GM10248 (cell line): ENCODE results near the gene ZNF26.

Source experiments
- CTCF ChIA-PET: fragments of 300-600 bp; sonication (Branson Sonifier 250); formaldehyde crosslinking; extraction: SDS; loops from one replicate; lab custom pipeline; 2021; ENCODE audit warnings: antibody characterized with exemption; lab: Yijun Ruan, JAX
- POLR2A ChIA-PET: fragments of 350-650 bp; sonication (Branson Sonifier 250); formaldehyde crosslinking; extraction: SDS; loops from one replicate; lab custom pipeline; 2020; ENCODE audit warnings: antibody characterized with exemption; lab: Yijun Ruan, JAX
- DNase-seq: peaks from one replicate; pipeline ENCODE4 v3.0.0; 2012; ENCODE audit errors: extremely low spot score
- CTCF ChIP-seq: IDR thresholded peaks from 2 replicates; pipeline ENCODE4 v1.5.1; 2012; ENCODE audit warnings: mild to moderate bottlenecking, low read depth; ENCODE audit errors: extremely low read depth, missing control alignments, control extremely low read depth

The ZNF26 gene

GRCh38 chr12:132951649-132952048, 34.5 kb upstream of the ZNF26 start:
- no peak for TF ChIP-seq CTCF
- no peak for DNase-seq
- ChIA-PET POLR2A (no interaction called here), CTCF (no interaction called here)

- CTCF ChIA-PET, result interaction anchor here (1.1 to 1.3 kb wide), 2 partner anchors 18 to 32 kb away, joined by 3 to 4 read pairs; no protein-coding TSS in a partner anchor
- POLR2A ChIA-PET, result interaction anchor here (0.6 kb wide), 1 partner anchor 106 kb away, joined by 4 read pairs; no protein-coding TSS in a partner anchor
- DNase-seq, result no peak
- no peak for TF ChIP-seq CTCF
These were observed 33.6 kb upstream of the ZNF26 start for GRCh38 chr12:132952371-132953162.

- POLR2A ChIA-PET, result no interaction called here
- DNase-seq, result no peak
- TF ChIP-seq CTCF, result no peak
- CTCF ChIA-PET, result interaction anchor here (1.1 to 1.3 kb wide), 2 partner anchors 18 to 31 kb away, joined by 3 to 4 read pairs; no protein-coding TSS in a partner anchor
These were observed 33.1 kb upstream of the ZNF26 start for GRCh38 chr12:132953163-132953425.

GRCh38 chr12:132953771-132954170, 32.4 kb upstream of the ZNF26 start:
- no peak for TF ChIP-seq CTCF
- POLR2A ChIA-PET, result no interaction called here
- DNase-seq, result no peak
- CTCF ChIA-PET, result interaction anchor here (1.1 to 1.3 kb wide), 2 partner anchors 19 to 30 kb away, joined by 3 to 4 read pairs; no protein-coding TSS in a partner anchor

- no peak for DNase-seq
- CTCF ChIA-PET, result no interaction called here
- POLR2A ChIA-PET, result no interaction called here
- no peak for TF ChIP-seq CTCF
These were observed 31.6 kb upstream of the ZNF26 start for GRCh38 chr12:132954471-132955048.

- POLR2A ChIA-PET, result interaction anchor here (0.6 kb wide), 1 partner anchor 194 kb away, joined by 3 read pairs; no protein-coding TSS in a partner anchor
- CTCF ChIA-PET, result interaction anchor here (1.6 to 1.7 kb wide), 2 partner anchors 9 to 12 kb away, joined by 4 to 7 read pairs; no protein-coding TSS in a partner anchor
- no peak for TF ChIP-seq CTCF
- DNase-seq, result peak; percentile 52
These were observed 30.8 kb upstream of the ZNF26 start for GRCh38 chr12:132955094-132956010.
